Activated CD4-positive, alpha-beta T cell treated with anti-CD3 and anti-CD28 coated beads, Interleukin-2, amount 50 U/mL, for 16 hours (primary cell): ENCODE data around the gene ZSWIM5.
"Not testable (repeated sequence)": the region's sequence is repeated elsewhere in the genome, so short reads cannot be mapped to it uniquely, and the experiment has no call there.

Experiments
- DNase-seq: peaks from one replicate; pipeline ENCODE4 v3.0.0-alpha.2; 2020

ZSWIM5 gene

GRCh38 chr1:45136984-45137383, 69.4 kb downstream of the ZSWIM5 start:
- DNase-seq: no peak

GRCh38 chr1:45135316-45135715, 71.1 kb downstream of the ZSWIM5 start:
- no peak for DNase-seq

GRCh38 chr1:45134461-45134873, 71.9 kb downstream of the ZSWIM5 start:
- DNase-seq: no peak

- DNase-seq: not testable (repeated sequence)
Observed at GRCh38 chr1:45132719-45133118, 73.7 kb downstream of the ZSWIM5 start.

GRCh38 chr1:45123358-45123757, 83.0 kb downstream of the ZSWIM5 start:
- no peak for DNase-seq

GRCh38 chr1:45122724-45123123, 83.7 kb downstream of the ZSWIM5 start:
- no peak for DNase-seq

GRCh38 chr1:45117766-45118165, 88.6 kb downstream of the ZSWIM5 start:
- DNase-seq: no peak

GRCh38 chr1:45116820-45117219, 89.6 kb downstream of the ZSWIM5 start:
- DNase-seq: no peak

GRCh38 chr1:45116340-45116739, 90.1 kb downstream of the ZSWIM5 start:
- no peak for DNase-seq

- DNase-seq: not testable (repeated sequence)
Observed at GRCh38 chr1:45115198-45115597, 91.2 kb downstream of the ZSWIM5 start.

- DNase-seq: no peak
Observed at GRCh38 chr1:45112661-45113060, 93.7 kb downstream of the ZSWIM5 start.

GRCh38 chr1:45111239-45111638, 95.2 kb downstream of the ZSWIM5 start:
- no peak for DNase-seq

GRCh38 chr1:45107782-45108181, 98.6 kb downstream of the ZSWIM5 start:
- no peak for DNase-seq

GRCh38 chr1:45106864-45107263, 99.5 kb downstream of the ZSWIM5 start:
- not testable (repeated sequence) for DNase-seq

GRCh38 chr1:45106156-45106545, 100.3 kb downstream of the ZSWIM5 start:
- DNase-seq: not testable (repeated sequence)

- not testable (repeated sequence) for DNase-seq
Observed at GRCh38 chr1:45105486-45106155, 100.8 kb downstream of the ZSWIM5 start.

GRCh38 chr1:45103534-45103933, 102.9 kb downstream of the ZSWIM5 start:
- DNase-seq: no peak

- no peak for DNase-seq
Observed at GRCh38 chr1:45101947-45102346, 104.5 kb downstream of the ZSWIM5 start.

GRCh38 chr1:45101528-45101927, 104.9 kb downstream of the ZSWIM5 start:
- not testable (repeated sequence) for DNase-seq

- DNase-seq: no peak
Observed at GRCh38 chr1:45097944-45098343, 108.5 kb downstream of the ZSWIM5 start.

- no peak for DNase-seq
Observed at GRCh38 chr1:45097079-45097478, 109.3 kb downstream of the ZSWIM5 start.

GRCh38 chr1:45095450-45095849, 111.0 kb downstream of the ZSWIM5 start:
- no peak for DNase-seq

GRCh38 chr1:45094371-45094770, 112.0 kb downstream of the ZSWIM5 start:
- DNase-seq: not testable (repeated sequence)

GRCh38 chr1:45093334-45093733, 113.1 kb downstream of the ZSWIM5 start:
- DNase-seq: no peak

GRCh38 chr1:45089711-45090110, 116.7 kb downstream of the ZSWIM5 start:
- DNase-seq: no peak
